NCI-H2107 treated with DMSO at 0.1 percent for 48 hours (cell line): ENCODE measurements around the gene IGSF9B.

Source experiments
- DNase-seq: peaks from one replicate; lab custom pipeline; 2025; ENCODE audit not compliant: unreplicated experiment; lab: John Stamatoyannopoulos, UW

IGSF9B gene

DNA sequence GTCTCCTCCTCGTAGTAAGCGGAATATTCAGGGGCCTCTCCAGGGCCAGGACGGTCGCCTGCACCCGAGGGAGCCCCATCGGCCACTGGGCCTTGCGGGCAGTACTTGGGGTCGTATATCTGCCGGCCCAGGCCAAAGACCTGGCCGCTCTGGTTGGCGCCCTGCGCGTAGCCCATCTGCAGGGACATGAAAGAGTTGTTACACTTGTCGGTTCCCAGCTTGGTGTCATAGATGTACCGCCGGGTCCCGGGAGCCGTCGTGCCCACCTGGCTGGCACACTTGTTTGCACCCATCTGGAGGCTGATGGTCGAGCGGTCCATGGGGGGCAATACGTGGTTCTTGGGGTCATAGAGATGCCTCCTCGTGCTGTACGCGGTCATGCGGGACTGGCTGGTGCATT is 92.0 kb downstream of the IGSF9B start:
- DNase-seq, result no peak

GRCh38 chr11:133860151-133860550 is 96.6 kb downstream of the IGSF9B start:
- no peak for DNase-seq
